GM12878 (cell line): ENCODE measurements around the gene HOXD10. TPM values are rescaled to one million over a fixed set of nuclear protein-coding genes. Genes with fewer than 3 reads are reported as not detected.

Source experiments
- ATAC-seq: fragments of 200-7000 bp; cut with Tn5 transposase; 3 replicates; pipeline ENCODE4 v1.9.1; 2020; ENCODE audit warnings: mild to moderate bottlenecking, moderate library complexity
- BruUV-seq: library from RNA; stranded (reverse); fragments of 400-500 nt; replicated peaks from 2 replicates; lab custom pipeline; 2021; lab: Mats Ljungman, UMichigan
- CTCF ChIA-PET: fragments of 300-600 bp; sonication (Branson Sonifier 250); formaldehyde crosslinking; extraction: SDS; loops from one replicate; lab custom pipeline; 2021; ENCODE audit warnings: inconsistent platforms; lab: Yijun Ruan, JAX
- POLR2A ChIA-PET: fragments of 350-600 bp; formaldehyde crosslinking; extraction: SDS; loops from one replicate; lab custom pipeline; 2021; ENCODE audit warnings: inconsistent platforms; lab: Charles Lee
- RAD21 ChIA-PET: fragments of 300-600 bp; sonication (Branson Sonifier 250); formaldehyde crosslinking; loops from one replicate; lab custom pipeline; 2023; ENCODE audit warnings: antibody characterized with exemption; ENCODE audit not compliant: unreplicated experiment; lab: Charles Lee
- SMC1A ChIA-PET: fragments of 300-600 bp; sonication (Branson Sonifier 250); formaldehyde crosslinking; loops from one replicate; lab custom pipeline; 2023; ENCODE audit not compliant: unreplicated experiment, uncharacterized antibody; lab: Charles Lee
- DNase-seq: peaks from one replicate; pipeline ENCODE4 v3.0.0-alpha.2; 2011; ENCODE audit warnings: low read depth, low spot score
- FAIRE-seq: peaks from 3 replicates; lab custom pipeline; 2011; peaks lifted over from hg19 to GRCh38; lab: Jason Lieb, UNC
- H2AFZ ChIP-seq: 2 replicates; pipeline ENCODE4 v1.6.0; 2011; ENCODE audit warnings: low read depth, low read length, control low read depth; ENCODE audit not compliant: control insufficient read depth
- H3K27ac ChIP-seq: 2 replicates; pipeline ENCODE4 v1.5.1; 2011; ENCODE audit warnings: control low read depth; ENCODE audit not compliant: control insufficient read depth, insufficient read depth
- H3K27me3 ChIP-seq, 2 experiments: replicated peaks in 1 of 2; 2 replicates each; pipeline versions ENCODE4 v1.6.0 to v1.6.1; 2011; ENCODE audit warnings: low read length in 1 of 2; ENCODE audit not compliant: control insufficient read depth in 2 of 2, insufficient read depth in 2 of 2
- H3K36me3 ChIP-seq, 2 experiments: 2 replicates each; pipeline ENCODE4 v1.5.1; 2011; ENCODE audit warnings: low read length in 1 of 2; ENCODE audit not compliant: control insufficient read depth in 2 of 2, insufficient read depth in 2 of 2
- H3K4me1 ChIP-seq: 2 replicates; pipeline ENCODE4 v1.6.1; 2011; ENCODE audit warnings: mild to moderate bottlenecking, low read length, moderate library complexity, mixed read lengths; ENCODE audit not compliant: control insufficient read depth, insufficient read depth
- H3K4me2 ChIP-seq: 2 replicates; pipeline ENCODE4 v1.6.0; 2011; ENCODE audit warnings: control low read depth; ENCODE audit not compliant: control insufficient read depth, insufficient read depth
- H3K4me3 ChIP-seq: fragments of 200-600 bp; sonication (generic); 2 replicates; pipeline ENCODE4 v1.5.1; 2016
- H3K79me2 ChIP-seq: 2 replicates; pipeline ENCODE4 v1.6.0; 2011; ENCODE audit warnings: low read length; ENCODE audit not compliant: control insufficient read depth, insufficient read depth
- H3K9ac ChIP-seq: 2 replicates; pipeline ENCODE4 v1.8.0; 2011; ENCODE audit warnings: low read length, control low read depth, mixed read lengths; ENCODE audit not compliant: control insufficient read depth, insufficient read depth
- H3K9me3 ChIP-seq: replicated peaks from 3 replicates; pipeline ENCODE4 v1.5.1; 2011; ENCODE audit warnings: mild to moderate bottlenecking, low read length; ENCODE audit not compliant: control insufficient read depth, insufficient read depth
- H4K20me1 ChIP-seq: 2 replicates; pipeline ENCODE4 v1.6.0; 2011; ENCODE audit not compliant: control insufficient read depth, insufficient read depth
- IKZF1 ChIP-seq: fragments of 450-650 bp; conservative IDR thresholded peaks from 2 replicates; pipeline ENCODE4 v1.6.1; 2017; ENCODE audit warnings: antibody characterized with exemption, mild to moderate bottlenecking
- IRF4 ChIP-seq: IDR thresholded peaks from 2 replicates; pipeline ENCODE4 v1.6.1; 2011; ENCODE audit warnings: low read depth, low read length
- MYB ChIP-seq: fragments of 150-350 bp; IDR thresholded peaks from 2 replicates; pipeline ENCODE4 v1.6.1; 2014; ENCODE audit warnings: mild to moderate bottlenecking, low read depth, low read length, borderline replicate concordance
- POLR2A ChIP-seq: IDR thresholded peaks from 2 replicates; pipeline ENCODE4 v1.6.1; 2011; ENCODE audit warnings: low read depth, mild to moderate bottlenecking, low read length
- RELA ChIP-seq: fragments of 450-650 bp; IDR thresholded peaks from 2 replicates; pipeline ENCODE4 v1.8.0; 2014; ENCODE audit warnings: borderline replicate concordance; ENCODE audit not compliant: partially characterized antibody
- RELB ChIP-seq: fragments of 450-650 bp; IDR thresholded peaks from 2 replicates; pipeline ENCODE4 v1.6.1; 2017; ENCODE audit warnings: low read depth, mild to moderate bottlenecking, moderate library complexity
- RFX5 ChIP-seq: IDR thresholded peaks from 2 replicates; pipeline ENCODE4 v1.6.1; 2011; ENCODE audit warnings: low read depth, low read length, improper control_type of control experiment
- STAT3 ChIP-seq: IDR thresholded peaks from 2 replicates; pipeline ENCODE4 v1.6.1; 2011; ENCODE audit warnings: low read depth, low read length, improper control_type of control experiment
- USF2 ChIP-seq: IDR thresholded peaks from 2 replicates; pipeline ENCODE4 v1.6.1; 2011; ENCODE audit warnings: low read depth, low read length, improper control_type of control experiment, borderline replicate concordance
- YY1 ChIP-seq: IDR thresholded peaks from 2 replicates; pipeline ENCODE4 v1.6.1; 2011; ENCODE audit warnings: low read depth, mild to moderate bottlenecking, low read length
- WGBS: methylation state at CpG from one replicate; pipeline ENCODE4 v1.1.6; 2016; ENCODE audit warnings: low lambda C conversion rate; ENCODE audit not compliant: insufficient replicate concordance, insufficient coverage; ENCODE audit errors: missing lambda C conversion rate; 5-methylcytosine and 5-hydroxymethylcytosine counted together
- in situ Hi-C: fragments of 300-500 bp; cut with MboI; formaldehyde crosslinking; loops from 9 replicates; pipeline ENCODE4 v1.14.3; 2018; ENCODE audit warnings: mixed read lengths
- intact Hi-C: fragments of 100-400 bp; cut with micrococcal nuclease; formaldehyde crosslinking; loops from one replicate; pipeline ENCODE4 v1.14.2; 2022; ENCODE audit not compliant: unreplicated experiment
- polyA plus RNA-seq, 11 experiments: library from polyadenylated mRNA; depleted of rRNA in 4 of 11; unstranded in 6 of 11; stranded (reverse) in 5 of 11; fragments of >200 nt; fragmentation: Nextera tagmentation in 4 of 11; fragmentation: Illumina TruSeq in 1 of 11; extraction: Ambion mirVana in 4 of 11; extraction: Trizol in 1 of 11; gene quantifications; 1 replicate in 1 of 11; 2 replicates in 10 of 11; pipeline versions ENCODE4 v1.2.1 to v1.2.3, GENCODE V29; 2011 to 2016; ENCODE audit warnings: inconsistent platforms in 2 of 11, missing spikeins in 2 of 11, low read depth in 1 of 11
- total RNA-seq, 4 experiments: library from RNA; depleted of rRNA in 3 of 4; stranded (reverse); fragments of >200 nt in 3 of 4; fragmentation: Illumina TruSeq in 1 of 4; extraction: Trizol in 1 of 4; gene quantifications; 2 replicates each; pipeline versions ENCODE4 v1.2.1 to v1.2.3, GENCODE V29; 2013 to 2021
- TF ChIP-seq, protein P1 (sequence below): fragments of 450-650 bp; IDR thresholded peaks from 2 replicates; pipeline ENCODE4 v1.6.1; 2017; ENCODE audit warnings: mild to moderate bottlenecking, low read depth, inconsistent platforms; ENCODE audit not compliant: poor library complexity, severe bottlenecking
- TF ChIP-seq, protein P2 (sequence below): fragments of 450-650 bp; IDR thresholded peaks from 2 replicates; pipeline ENCODE4 v1.6.1; 2014; ENCODE audit warnings: mild to moderate bottlenecking
- TF ChIP-seq, protein P3 (sequence below): IDR thresholded peaks from 2 replicates; pipeline ENCODE4 v1.6.1; 2012; ENCODE audit warnings: low read depth, low read length, improper control_type of control experiment
- TF ChIP-seq, protein P4 (sequence below): fragments of 450-650 bp; IDR thresholded peaks from 2 replicates; pipeline ENCODE4 v1.6.1; 2016; ENCODE audit warnings: mild to moderate bottlenecking
- TF ChIP-seq, protein P5 (sequence below): IDR thresholded peaks from 2 replicates; pipeline ENCODE4 v1.6.1; 2012; ENCODE audit warnings: low read length, inconsistent platforms

Gene HOXD10
- total and polyA plus RNA-seq, 10 of the 15 experiments (the other 5 are each of a cell fraction or from before 2014, with no cell fraction given), result not detected

- no peak overlapping the region for H3K9ac ChIP-seq
- ATAC-seq (no peak), FAIRE-seq (no peak), DNase-seq (no peak)
- no peaks in the 10 kb centered on the region for H3K79me2 ChIP-seq
- 10% methylated on average over 4 of the region's 4 CpGs for WGBS
- no peak overlapping the region for H3K27ac ChIP-seq
- H3K4me3 ChIP-seq, result no peak overlapping the region
- no peak overlapping the region for H2AFZ ChIP-seq
- SMC1A ChIA-PET, result interaction anchor here (0.7 to 3.2 kb wide), 12 partner anchors 9 to 1029 kb away, joined by 3 to 13 read pairs (median 4); no protein-coding TSS in a partner anchor
- peaks cover 10 to 30% of the 10 kb centered on the region in 2 experiments for H3K27me3 ChIP-seq
- POLR2A ChIA-PET, result no interaction called here
- H3K4me2 ChIP-seq, result no peak overlapping the region
- in situ Hi-C loops (loop anchor here (25.0 kb wide), 1 partner anchor 1205 kb away; no protein-coding TSS in a partner anchor), intact Hi-C loops (no loop called here)
- BruUV-seq, result no TSS peak
- RAD21 ChIA-PET, result interaction anchor here (1.5 to 2.4 kb wide), 3 partner anchors 423 to 1017 kb away, joined by 4 to 8 read pairs (median 7); no protein-coding TSS in a partner anchor
- no peaks in the 10 kb centered on the region for H4K20me1 ChIP-seq
- peaks cover 1% of the 10 kb centered on the region; the same call in 2 of the 3 replicates for H3K9me3 ChIP-seq
- H3K36me3 ChIP-seq, result no peaks in the 10 kb centered on the region
- no peaks in the 10 kb centered on the region for H3K4me1 ChIP-seq
- CTCF ChIA-PET, result interaction anchor here (0.7 to 3.4 kb wide), 12 partner anchors 8 to 1018 kb away, joined by 3 to 36 read pairs (median 7); no protein-coding TSS in a partner anchor
- TF ChIP-seq IKZF1 (no peak), IRF4 (no peak), RELB (no peak), MYB (no peak), RELA (no peak), USF2 (no peak), POLR2A (no peak), RFX5 (no peak), STAT3 (no peak), YY1 (no peak)
- TF ChIP-seq, protein P1, sequence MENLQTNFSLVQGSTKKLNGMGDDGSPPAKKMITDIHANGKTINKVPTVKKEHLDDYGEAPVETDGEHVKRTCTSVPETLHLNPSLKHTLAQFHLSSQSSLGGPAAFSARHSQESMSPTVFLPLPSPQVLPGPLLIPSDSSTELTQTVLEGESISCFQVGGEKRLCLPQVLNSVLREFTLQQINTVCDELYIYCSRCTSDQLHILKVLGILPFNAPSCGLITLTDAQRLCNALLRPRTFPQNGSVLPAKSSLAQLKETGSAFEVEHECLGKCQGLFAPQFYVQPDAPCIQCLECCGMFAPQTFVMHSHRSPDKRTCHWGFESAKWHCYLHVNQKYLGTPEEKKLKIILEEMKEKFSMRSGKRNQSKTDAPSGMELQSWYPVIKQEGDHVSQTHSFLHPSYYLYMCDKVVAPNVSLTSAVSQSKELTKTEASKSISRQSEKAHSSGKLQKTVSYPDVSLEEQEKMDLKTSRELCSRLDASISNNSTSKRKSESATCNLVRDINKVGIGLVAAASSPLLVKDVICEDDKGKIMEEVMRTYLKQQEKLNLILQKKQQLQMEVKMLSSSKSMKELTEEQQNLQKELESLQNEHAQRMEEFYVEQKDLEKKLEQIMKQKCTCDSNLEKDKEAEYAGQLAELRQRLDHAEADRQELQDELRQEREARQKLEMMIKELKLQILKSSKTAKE, result no peak
- TF ChIP-seq, protein P2, sequence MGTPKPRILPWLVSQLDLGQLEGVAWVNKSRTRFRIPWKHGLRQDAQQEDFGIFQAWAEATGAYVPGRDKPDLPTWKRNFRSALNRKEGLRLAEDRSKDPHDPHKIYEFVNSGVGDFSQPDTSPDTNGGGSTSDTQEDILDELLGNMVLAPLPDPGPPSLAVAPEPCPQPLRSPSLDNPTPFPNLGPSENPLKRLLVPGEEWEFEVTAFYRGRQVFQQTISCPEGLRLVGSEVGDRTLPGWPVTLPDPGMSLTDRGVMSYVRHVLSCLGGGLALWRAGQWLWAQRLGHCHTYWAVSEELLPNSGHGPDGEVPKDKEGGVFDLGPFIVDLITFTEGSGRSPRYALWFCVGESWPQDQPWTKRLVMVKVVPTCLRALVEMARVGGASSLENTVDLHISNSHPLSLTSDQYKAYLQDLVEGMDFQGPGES, result no peak
- TF ChIP-seq, protein P3, sequence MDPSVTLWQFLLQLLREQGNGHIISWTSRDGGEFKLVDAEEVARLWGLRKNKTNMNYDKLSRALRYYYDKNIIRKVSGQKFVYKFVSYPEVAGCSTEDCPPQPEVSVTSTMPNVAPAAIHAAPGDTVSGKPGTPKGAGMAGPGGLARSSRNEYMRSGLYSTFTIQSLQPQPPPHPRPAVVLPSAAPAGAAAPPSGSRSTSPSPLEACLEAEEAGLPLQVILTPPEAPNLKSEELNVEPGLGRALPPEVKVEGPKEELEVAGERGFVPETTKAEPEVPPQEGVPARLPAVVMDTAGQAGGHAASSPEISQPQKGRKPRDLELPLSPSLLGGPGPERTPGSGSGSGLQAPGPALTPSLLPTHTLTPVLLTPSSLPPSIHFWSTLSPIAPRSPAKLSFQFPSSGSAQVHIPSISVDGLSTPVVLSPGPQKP, result no peak
- TF ChIP-seq, protein P4, sequence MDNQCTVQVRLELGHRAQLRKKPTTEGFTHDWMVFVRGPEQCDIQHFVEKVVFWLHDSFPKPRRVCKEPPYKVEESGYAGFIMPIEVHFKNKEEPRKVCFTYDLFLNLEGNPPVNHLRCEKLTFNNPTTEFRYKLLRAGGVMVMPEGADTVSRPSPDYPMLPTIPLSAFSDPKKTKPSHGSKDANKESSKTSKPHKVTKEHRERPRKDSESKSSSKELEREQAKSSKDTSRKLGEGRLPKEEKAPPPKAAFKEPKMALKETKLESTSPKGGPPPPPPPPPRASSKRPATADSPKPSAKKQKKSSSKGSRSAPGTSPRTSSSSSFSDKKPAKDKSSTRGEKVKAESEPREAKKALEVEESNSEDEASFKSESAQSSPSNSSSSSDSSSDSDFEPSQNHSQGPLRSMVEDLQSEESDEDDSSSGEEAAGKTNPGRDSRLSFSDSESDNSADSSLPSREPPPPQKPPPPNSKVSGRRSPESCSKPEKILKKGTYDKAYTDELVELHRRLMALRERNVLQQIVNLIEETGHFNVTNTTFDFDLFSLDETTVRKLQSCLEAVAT, result no peak
- TF ChIP-seq, protein P5, sequence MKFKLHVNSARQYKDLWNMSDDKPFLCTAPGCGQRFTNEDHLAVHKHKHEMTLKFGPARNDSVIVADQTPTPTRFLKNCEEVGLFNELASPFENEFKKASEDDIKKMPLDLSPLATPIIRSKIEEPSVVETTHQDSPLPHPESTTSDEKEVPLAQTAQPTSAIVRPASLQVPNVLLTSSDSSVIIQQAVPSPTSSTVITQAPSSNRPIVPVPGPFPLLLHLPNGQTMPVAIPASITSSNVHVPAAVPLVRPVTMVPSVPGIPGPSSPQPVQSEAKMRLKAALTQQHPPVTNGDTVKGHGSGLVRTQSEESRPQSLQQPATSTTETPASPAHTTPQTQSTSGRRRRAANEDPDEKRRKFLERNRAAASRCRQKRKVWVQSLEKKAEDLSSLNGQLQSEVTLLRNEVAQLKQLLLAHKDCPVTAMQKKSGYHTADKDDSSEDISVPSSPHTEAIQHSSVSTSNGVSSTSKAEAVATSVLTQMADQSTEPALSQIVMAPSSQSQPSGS, result no peak
Measured at GRCh38 chr2:176131848-176132158, 15.2 kb downstream of the HOXD10 start.
